Left kidney (tissue), 2 donors: ENCODE results near the gene SBF2. TPM values are rescaled to one million over a fixed set of nuclear protein-coding genes. Genes with fewer than 3 reads are reported as not detected.
"Not testable (repeated sequence)": the region's sequence is repeated elsewhere in the genome, so short reads cannot be mapped to it uniquely, and the experiment has no call there.

Experiments
- DNase-seq: peaks from one replicate; pipeline ENCODE4 v3.0.0-alpha.2; 2013
- polyA plus RNA-seq: library from polyadenylated mRNA; unstranded; fragments of 120-200 nt; gene quantifications from one replicate; pipeline ENCODE4 v1.2.1, GENCODE V29; 2013; ENCODE audit not compliant: insufficient read length

Gene SBF2
- polyA plus RNA-seq, 1 donor = 65.7 TPM

- no peak for DNase-seq
These were observed 227.6 kb downstream of the SBF2 start for GRCh38 chr11:10066441-10066840.

GRCh38 chr11:10064828-10065227 lies 229.2 kb downstream of the SBF2 start:
- no peak for DNase-seq

GRCh38 chr11:10058356-10058755 lies 235.7 kb downstream of the SBF2 start:
- DNase-seq = no peak

- DNase-seq = no peak
These were observed 242.0 kb downstream of the SBF2 start for GRCh38 chr11:10051868-10052586.

- no peak for DNase-seq
These were observed 243.5 kb downstream of the SBF2 start for GRCh38 chr11:10050561-10050960.

GRCh38 chr11:10049756-10050155 lies 244.3 kb downstream of the SBF2 start:
- no peak for DNase-seq

- no peak for DNase-seq
These were observed 245.7 kb downstream of the SBF2 start for GRCh38 chr11:10048350-10048749.

- DNase-seq = no peak
These were observed 249.4 kb downstream of the SBF2 start for GRCh38 chr11:10044618-10045017.

GRCh38 chr11:10042699-10043098 lies 251.3 kb downstream of the SBF2 start:
- DNase-seq = no peak

- DNase-seq = no peak
These were observed 252.1 kb downstream of the SBF2 start for GRCh38 chr11:10041748-10042446.

- DNase-seq = no peak
These were observed 252.7 kb downstream of the SBF2 start for GRCh38 chr11:10041332-10041731.

- DNase-seq = no peak
These were observed 255.3 kb downstream of the SBF2 start for GRCh38 chr11:10038521-10039302.

GRCh38 chr11:10035932-10036331 lies 258.1 kb downstream of the SBF2 start:
- not testable (repeated sequence) for DNase-seq

- DNase-seq = no peak
These were observed 261.1 kb downstream of the SBF2 start for GRCh38 chr11:10032935-10033334.

GRCh38 chr11:10030122-10030490 lies 263.9 kb downstream of the SBF2 start:
- no peak for DNase-seq

- DNase-seq = no peak
These were observed 264.5 kb downstream of the SBF2 start for GRCh38 chr11:10029386-10030121.

GRCh38 chr11:10026514-10026913 lies 267.5 kb downstream of the SBF2 start:
- DNase-seq = no peak

GRCh38 chr11:10023212-10023611 lies 270.8 kb downstream of the SBF2 start:
- no peak for DNase-seq

- DNase-seq = no peak
These were observed 271.3 kb downstream of the SBF2 start for GRCh38 chr11:10022764-10023163.

GRCh38 chr11:10021563-10021962 lies 272.5 kb downstream of the SBF2 start:
- DNase-seq = no peak

- peak; percentile 26 for DNase-seq
These were observed 273.9 kb downstream of the SBF2 start for GRCh38 chr11:10019906-10020682.

- DNase-seq = no peak
These were observed 276.1 kb downstream of the SBF2 start for GRCh38 chr11:10017911-10018310.
